K562 (cell line): ENCODE data around the gene LRRC26. TPM values are rescaled to one million over a fixed set of nuclear protein-coding genes. Genes with fewer than 3 reads are reported as not detected.
A peak's percentile ranks its signal among the peaks of the same experiment; 100 is the strongest.

Experiments
- ATAC-seq: fragments of 200-7000 bp; cut with Tn5 transposase; 3 replicates; pipeline ENCODE4 v1.9.1; 2020; ENCODE audit warnings: moderate library complexity
- BruUV-seq: library from RNA; stranded (reverse); fragments of 400-500 nt; replicated peaks from 2 replicates; lab custom pipeline; 2021; lab: Mats Ljungman, UMichigan
- CTCF ChIA-PET: fragments of 300-600 bp; formaldehyde crosslinking; extraction: SDS; loops from one replicate; lab custom pipeline; 2021; ENCODE audit warnings: low intra/inter-chr PET ratio; lab: Yijun Ruan, JAX
- POLR2A ChIA-PET: fragments of 300-600, 350-650 bp; sonication (Branson Sonifier 250); formaldehyde crosslinking; extraction: SDS; loops from one replicate; lab custom pipeline; 2021; ENCODE audit warnings: antibody characterized with exemption, inconsistent platforms; lab: Yijun Ruan, JAX
- DNase-seq, 4 experiments: peaks; one replicate each; pipeline versions ENCODE4 v3.0.0 to v3.0.0-alpha.2; 2011 to 2018; ENCODE audit warnings: low spot score in 3 of 4, mixed read lengths in 3 of 4; ENCODE audit errors: extremely low read depth in 1 of 4
- FAIRE-seq: peaks from 2 replicates; lab custom pipeline; 2011; peaks lifted over from hg19 to GRCh38; lab: Jason Lieb, UNC
- H2AFZ ChIP-seq: 2 replicates; pipeline ENCODE4 v1.6.0; 2011; ENCODE audit warnings: low read depth, low read length, control low read depth, inconsistent platforms
- H3K27ac ChIP-seq: fragments of 200-600 bp; 3 replicates; pipeline ENCODE4 v1.8.0; 2011; ENCODE audit warnings: low read depth, mild to moderate bottlenecking, control low read depth, inconsistent platforms, low read length, moderate library complexity, mixed read lengths; ENCODE audit errors: extremely low read depth
- H3K27me3 ChIP-seq, 2 experiments: fragments of 300-600 bp in 1 of 2; 2 replicates in 1 of 2; 3 replicates in 1 of 2; pipeline versions ENCODE4 v1.6.0 to v1.8.0; 2011; ENCODE audit warnings: inconsistent platforms in 2 of 2, low read length in 2 of 2, mild to moderate bottlenecking in 1 of 2, mixed read lengths in 1 of 2, moderate library complexity in 1 of 2; ENCODE audit not compliant: control insufficient read depth in 2 of 2, insufficient read depth in 2 of 2
- H3K36me3 ChIP-seq: fragments of 300-600 bp; 3 replicates; pipeline ENCODE4 v1.8.0; 2011; ENCODE audit warnings: mild to moderate bottlenecking, low read length, inconsistent platforms; ENCODE audit not compliant: control insufficient read depth, insufficient read depth
- H3K4me1 ChIP-seq, 2 experiments: fragments of 200-600 bp in 1 of 2; replicated peaks in 1 of 2; 2 replicates in 1 of 2; 3 replicates in 1 of 2; pipeline versions ENCODE4 v1.5.1 to v1.8.0; 2011; ENCODE audit warnings: inconsistent platforms in 2 of 2, low read length in 2 of 2, mild to moderate bottlenecking in 1 of 2, mixed read lengths in 1 of 2, moderate library complexity in 1 of 2; ENCODE audit not compliant: control insufficient read depth in 2 of 2, insufficient read depth in 2 of 2
- H3K4me2 ChIP-seq: 2 replicates; pipeline ENCODE4 v1.6.1; 2011; ENCODE audit warnings: low read length, control low read depth, inconsistent platforms, mixed read lengths; ENCODE audit not compliant: insufficient read depth
- H3K4me3 ChIP-seq: fragments of 200-600 bp; sonication (generic), shearing (Covaris generic); 2 replicates; pipeline ENCODE4 v1.5.1; 2016; ENCODE audit warnings: control low read depth, inconsistent platforms
- H3K79me2 ChIP-seq: fragments of 200-600 bp; 3 replicates; pipeline ENCODE4 v1.8.0; 2011; ENCODE audit warnings: low read length, inconsistent platforms; ENCODE audit not compliant: control insufficient read depth, insufficient read depth
- H3K9ac ChIP-seq, 2 experiments: 2 replicates each; pipeline versions ENCODE4 v1.6.0 to v1.6.1; 2011; ENCODE audit warnings: low read depth in 2 of 2, low read length in 2 of 2, control low read depth in 1 of 2, inconsistent platforms in 1 of 2, mild to moderate bottlenecking in 1 of 2, mixed read lengths in 1 of 2; ENCODE audit not compliant: insufficient read depth in 1 of 2
- H3K9me1 ChIP-seq: one replicate; pipeline ENCODE4 v1.6.0; 2011; ENCODE audit warnings: inconsistent platforms, mild to moderate bottlenecking, low read length, moderate library complexity; ENCODE audit not compliant: control insufficient read depth, insufficient read depth
- H3K9me3 ChIP-seq: replicated peaks from 2 replicates; pipeline ENCODE4 v1.5.1; 2011; ENCODE audit warnings: low read depth, low read length, inconsistent platforms; ENCODE audit not compliant: control insufficient read depth, insufficient read depth
- H4K20me1 ChIP-seq: replicated peaks from 2 replicates; pipeline ENCODE4 v1.6.1; 2011; ENCODE audit warnings: low read length, inconsistent platforms, mixed read lengths; ENCODE audit not compliant: control insufficient read depth, insufficient read depth
- BRD9 ChIP-seq: fragments of 450-650 bp; IDR thresholded peaks from 2 replicates; pipeline ENCODE4 v1.6.1; 2018; ENCODE audit warnings: low read depth; ENCODE audit not compliant: partially characterized antibody
- ILF3 ChIP-seq: fragments of 450-650 bp; IDR thresholded peaks from 2 replicates; pipeline ENCODE4 v1.6.1; 2018; ENCODE audit warnings: antibody characterized with exemption, mild to moderate bottlenecking, moderate library complexity, borderline replicate concordance
- MECOM ChIP-seq: fragments of 250-450 bp; sonication (Bioruptor Pico); IDR thresholded peaks from 2 replicates; pipeline ENCODE4 v1.8.0; 2022; ENCODE audit warnings: inconsistent platforms
- NR1H2 ChIP-seq: sonication (generic); formaldehyde crosslinking; IDR thresholded peaks from 2 replicates; pipeline ENCODE4 v1.4.0; 2020; ENCODE audit warnings: mild to moderate bottlenecking, missing genetic modification reagents
- RFX5 ChIP-seq: IDR thresholded peaks from 2 replicates; pipeline ENCODE4 v1.6.1; 2011; ENCODE audit warnings: low read depth, mild to moderate bottlenecking, improper control_type of control experiment, low read length
- SAP30 ChIP-seq: fragments of 200-600 bp; sonication (generic); IDR thresholded peaks from 2 replicates; pipeline ENCODE4 v1.6.1; 2012; ENCODE audit warnings: borderline replicate concordance, low read depth, mild to moderate bottlenecking, moderate library complexity, low read length, control low read depth, inconsistent platforms; ENCODE audit not compliant: insufficient read depth, poor library complexity, severe bottlenecking
- SPI1 ChIP-seq: IDR thresholded peaks from 2 replicates; pipeline ENCODE4 v1.6.1; 2011; ENCODE audit warnings: low read depth, low read length, control low read depth, borderline replicate concordance
- ZNF124 ChIP-seq: sonication (generic); formaldehyde crosslinking; IDR thresholded peaks from 2 replicates; pipeline ENCODE4 v1.8.1; 2022; ENCODE audit warnings: missing genetic modification reagents
- ZNF354B ChIP-seq: fragments of 250-450 bp; sonication (Bioruptor Pico); IDR thresholded peaks from 2 replicates; pipeline ENCODE4 v1.4.0; 2020
- ZNF445 ChIP-seq: fragments of 250-450 bp; sonication (Bioruptor Pico); IDR thresholded peaks from 2 replicates; pipeline ENCODE4 v1.4.0; 2020; ENCODE audit warnings: low read depth, mild to moderate bottlenecking, moderate library complexity
- ZNF766 ChIP-seq: fragments of 200-800 bp; sonication (Bioruptor generic); conservative IDR thresholded peaks from 2 replicates; pipeline ENCODE4 v1.6.1; 2016; ENCODE audit warnings: missing genetic modification characterization, missing compliant biosample characterization
- WGBS: fragments of 100-300 bp; shearing (Covaris generic); methylation state at CpG from one replicate; pipeline ENCODE4 v1.1.6; 2016; ENCODE audit warnings: low coverage, mixed read lengths; ENCODE audit not compliant: insufficient coverage; ENCODE audit errors: missing lambda C conversion rate; 5-methylcytosine and 5-hydroxymethylcytosine counted together
- in situ Hi-C: fragments of 300-500 bp; cut with MboI; formaldehyde crosslinking; loops from 4 replicates; pipeline ENCODE4 v1.15.0; 2018; ENCODE audit warnings: inconsistent platforms, mixed read lengths
- intact Hi-C: fragments of 100-400 bp; cut with micrococcal nuclease; formaldehyde crosslinking; loops from 2 replicates; pipeline ENCODE4 v1.14.2; 2022
- polyA plus RNA-seq, 8 experiments: library from polyadenylated mRNA; depleted of rRNA in 4 of 8; stranded (reverse) in 5 of 8; unstranded in 3 of 8; fragments of >200 nt; fragmentation: Nextera tagmentation in 2 of 8; fragmentation: Illumina TruSeq in 1 of 8; extraction: Ambion mirVana in 2 of 8; extraction: Trizol in 1 of 8; gene quantifications; 2 replicates each; pipeline versions ENCODE4 v1.2.1 to v1.2.3, GENCODE V29; 2011 to 2014; ENCODE audit warnings: inconsistent platforms in 1 of 8, missing spikeins in 1 of 8
- total RNA-seq, 7 experiments: library from RNA; depleted of rRNA in 6 of 7; stranded (reverse); fragments of >200 nt in 6 of 7; fragmentation: Illumina TruSeq in 2 of 7; extraction: Trizol in 2 of 7; gene quantifications; 2 replicates each; pipeline versions ENCODE4 v1.2.1 to v1.2.3, GENCODE V29; 2011 to 2021; ENCODE audit warnings: low replicate concordance in 1 of 7
- TF ChIP-seq, protein P1 (sequence below): sonication (generic); formaldehyde crosslinking; IDR thresholded peaks from 2 replicates; pipeline ENCODE4 v1.8.1; 2023; ENCODE audit warnings: mild to moderate bottlenecking, missing genetic modification reagents, moderate library complexity
- TF ChIP-seq, protein P2 (sequence below), 3 experiments: IDR thresholded peaks in 2 of 3; conservative IDR thresholded peaks in 1 of 3; 2 replicates each; pipeline ENCODE4 v1.5.1; 2011 to 2012; ENCODE audit warnings: low read length in 3 of 3, mild to moderate bottlenecking in 3 of 3, control low read depth in 2 of 3, improper control_type of control experiment in 1 of 3, inconsistent platforms in 1 of 3, low read depth in 1 of 3, mixed read lengths in 1 of 3, moderate library complexity in 1 of 3; ENCODE audit not compliant: insufficient read depth in 2 of 3
- TF ChIP-seq, protein P3 (sequence below): fragments of 450-650 bp; conservative IDR thresholded peaks from 2 replicates; pipeline ENCODE4 v1.6.1; 2016; ENCODE audit warnings: missing genetic modification characterization, low read depth, mild to moderate bottlenecking, control low read depth, missing compliant biosample characterization
- TF ChIP-seq, protein P4 (sequence below): fragments of 450-650 bp; IDR thresholded peaks from 2 replicates; pipeline ENCODE4 v1.6.1; 2016; ENCODE audit warnings: missing biosample characterization, missing genetic modification characterization

Gene LRRC26
- total and polyA plus RNA-seq, 9 of the 15 experiments (the other 6 are each of a cell fraction or from before 2014, with no cell fraction given) = not detected

DNA sequence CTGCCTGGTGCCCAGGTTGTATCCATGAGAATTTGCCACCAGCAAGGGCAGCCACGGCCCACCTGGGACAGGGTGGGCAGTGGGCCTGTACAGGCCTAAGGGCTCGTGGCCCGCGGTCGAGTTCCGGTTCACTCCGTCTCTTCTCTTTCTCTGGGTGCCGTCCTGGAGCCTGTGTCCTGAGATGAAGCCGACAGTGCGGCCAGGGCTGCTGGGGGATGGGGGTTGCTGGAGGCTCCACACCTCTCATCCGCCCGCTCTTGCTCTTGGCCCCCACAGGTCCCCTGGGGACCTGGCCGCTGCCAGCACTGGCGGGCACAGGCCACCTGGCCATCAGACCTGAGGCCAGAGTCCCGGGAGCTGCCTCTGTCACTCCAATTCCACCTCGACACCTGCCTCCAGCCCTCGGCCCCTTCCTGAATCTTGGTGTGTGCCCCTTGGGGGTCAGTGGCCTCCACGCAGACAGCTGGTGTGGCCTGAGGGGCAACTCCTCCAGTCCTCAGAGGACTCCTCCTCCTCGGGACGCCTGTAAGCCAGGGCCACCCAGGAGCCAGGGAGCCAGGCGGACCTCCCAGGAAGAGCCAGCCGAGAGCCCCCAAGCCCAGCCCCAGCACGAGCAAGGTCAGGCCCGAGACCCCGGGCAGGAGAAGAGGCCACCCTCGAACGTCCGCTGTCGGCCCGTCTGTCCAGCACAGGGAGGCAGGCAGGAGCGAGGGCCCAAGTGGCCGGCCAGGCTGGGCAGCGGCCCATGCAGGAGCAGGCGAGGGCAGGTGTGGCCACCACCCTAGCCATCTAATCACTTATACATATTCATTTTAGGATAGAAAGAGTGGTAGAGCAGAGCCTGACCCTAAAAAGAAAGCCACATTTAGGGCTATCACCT, 5.2 kb downstream of the LRRC26 start:
- FAIRE-seq = no peak
- Histone ChIP-seq H3K9ac (peak overlapping the region in 1 of 2 experiments; percentile 71; a peak in 2 of 4 replicates), H3K36me3 (no peaks in the 10 kb centered on the region), H4K20me1 (no peaks in the 10 kb centered on the region; the same call in 1 of the 2 replicates), H3K9me1 (no peaks in the 10 kb centered on the region), H2AFZ (no peak overlapping the region), H3K27ac (no peak overlapping the region), H3K4me1 (peaks cover 0 to 99% of the 10 kb centered on the region in 2 experiments; a peak in 3 of 5 replicates), H3K27me3 (peaks cover 29 to 39% of the 10 kb centered on the region in 2 experiments; a peak in 4 of 5 replicates), H3K4me2 (no peak overlapping the region), H3K4me3 (no peak overlapping the region), H3K79me2 (no peaks in the 10 kb centered on the region), H3K9me3 (no peaks in the 10 kb centered on the region)
- intact Hi-C loops (no loop called here), in situ Hi-C loops (no loop called here)
- peak in 1 of 4 experiments; percentile 10 for DNase-seq
- no TSS peak for BruUV-seq
- POLR2A ChIA-PET = interaction anchor here (0.6 to 1.4 kb wide), 2 partner anchors 17 to 80 kb away, joined by 3 to 4 read pairs; no protein-coding TSS in a partner anchor
- WGBS = 25% methylated on average over 20 of the region's 34 CpGs
- CTCF ChIA-PET = no interaction called here
- ATAC-seq = no peak
- TF ChIP-seq MECOM (CRISPR knock-in tag) (no peak), SAP30 (no peak), ZNF124 (CRISPR knock-in tag) (no peak), SPI1 (no peak), ZNF445 (CRISPR knock-in tag) (no peak), ZNF766 (no peak), RFX5 (no peak), ZNF354B (CRISPR knock-in tag) (no peak), ILF3 (no peak), NR1H2 (CRISPR knock-in tag) (no peak), BRD9 (no peak)
- TF ChIP-seq, protein P1, sequence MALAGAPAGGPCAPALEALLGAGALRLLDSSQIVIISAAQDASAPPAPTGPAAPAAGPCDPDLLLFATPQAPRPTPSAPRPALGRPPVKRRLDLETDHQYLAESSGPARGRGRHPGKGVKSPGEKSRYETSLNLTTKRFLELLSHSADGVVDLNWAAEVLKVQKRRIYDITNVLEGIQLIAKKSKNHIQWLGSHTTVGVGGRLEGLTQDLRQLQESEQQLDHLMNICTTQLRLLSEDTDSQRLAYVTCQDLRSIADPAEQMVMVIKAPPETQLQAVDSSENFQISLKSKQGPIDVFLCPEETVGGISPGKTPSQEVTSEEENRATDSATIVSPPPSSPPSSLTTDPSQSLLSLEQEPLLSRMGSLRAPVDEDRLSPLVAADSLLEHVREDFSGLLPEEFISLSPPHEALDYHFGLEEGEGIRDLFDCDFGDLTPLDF = no peak
- TF ChIP-seq, protein P2, sequence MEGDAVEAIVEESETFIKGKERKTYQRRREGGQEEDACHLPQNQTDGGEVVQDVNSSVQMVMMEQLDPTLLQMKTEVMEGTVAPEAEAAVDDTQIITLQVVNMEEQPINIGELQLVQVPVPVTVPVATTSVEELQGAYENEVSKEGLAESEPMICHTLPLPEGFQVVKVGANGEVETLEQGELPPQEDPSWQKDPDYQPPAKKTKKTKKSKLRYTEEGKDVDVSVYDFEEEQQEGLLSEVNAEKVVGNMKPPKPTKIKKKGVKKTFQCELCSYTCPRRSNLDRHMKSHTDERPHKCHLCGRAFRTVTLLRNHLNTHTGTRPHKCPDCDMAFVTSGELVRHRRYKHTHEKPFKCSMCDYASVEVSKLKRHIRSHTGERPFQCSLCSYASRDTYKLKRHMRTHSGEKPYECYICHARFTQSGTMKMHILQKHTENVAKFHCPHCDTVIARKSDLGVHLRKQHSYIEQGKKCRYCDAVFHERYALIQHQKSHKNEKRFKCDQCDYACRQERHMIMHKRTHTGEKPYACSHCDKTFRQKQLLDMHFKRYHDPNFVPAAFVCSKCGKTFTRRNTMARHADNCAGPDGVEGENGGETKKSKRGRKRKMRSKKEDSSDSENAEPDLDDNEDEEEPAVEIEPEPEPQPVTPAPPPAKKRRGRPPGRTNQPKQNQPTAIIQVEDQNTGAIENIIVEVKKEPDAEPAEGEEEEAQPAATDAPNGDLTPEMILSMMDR (IDR thresholded peaks at IDR 0.05 in 2 of 3, conservative IDR thresholded peaks at IDR 0.05 in 1 of 3; ENCODE audit: insufficient read depth in 2 of 3, low read depth in 1 of 3, low read length in 3 of 3) = no peak
- TF ChIP-seq, protein P3, sequence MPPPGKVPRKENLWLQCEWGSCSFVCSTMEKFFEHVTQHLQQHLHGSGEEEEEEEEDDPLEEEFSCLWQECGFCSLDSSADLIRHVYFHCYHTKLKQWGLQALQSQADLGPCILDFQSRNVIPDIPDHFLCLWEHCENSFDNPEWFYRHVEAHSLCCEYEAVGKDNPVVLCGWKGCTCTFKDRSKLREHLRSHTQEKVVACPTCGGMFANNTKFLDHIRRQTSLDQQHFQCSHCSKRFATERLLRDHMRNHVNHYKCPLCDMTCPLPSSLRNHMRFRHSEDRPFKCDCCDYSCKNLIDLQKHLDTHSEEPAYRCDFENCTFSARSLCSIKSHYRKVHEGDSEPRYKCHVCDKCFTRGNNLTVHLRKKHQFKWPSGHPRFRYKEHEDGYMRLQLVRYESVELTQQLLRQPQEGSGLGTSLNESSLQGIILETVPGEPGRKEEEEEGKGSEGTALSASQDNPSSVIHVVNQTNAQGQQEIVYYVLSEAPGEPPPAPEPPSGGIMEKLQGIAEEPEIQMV (tag) = no peak
- TF ChIP-seq, protein P4, sequence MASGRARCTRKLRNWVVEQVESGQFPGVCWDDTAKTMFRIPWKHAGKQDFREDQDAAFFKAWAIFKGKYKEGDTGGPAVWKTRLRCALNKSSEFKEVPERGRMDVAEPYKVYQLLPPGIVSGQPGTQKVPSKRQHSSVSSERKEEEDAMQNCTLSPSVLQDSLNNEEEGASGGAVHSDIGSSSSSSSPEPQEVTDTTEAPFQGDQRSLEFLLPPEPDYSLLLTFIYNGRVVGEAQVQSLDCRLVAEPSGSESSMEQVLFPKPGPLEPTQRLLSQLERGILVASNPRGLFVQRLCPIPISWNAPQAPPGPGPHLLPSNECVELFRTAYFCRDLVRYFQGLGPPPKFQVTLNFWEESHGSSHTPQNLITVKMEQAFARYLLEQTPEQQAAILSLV (tag) = no peak
